Endothelial cell of umbilical vein (primary cell): ENCODE measurements around the gene SH3RF1. TPM values are rescaled to one million over a fixed set of nuclear protein-coding genes. Genes with fewer than 3 reads are reported as not detected.

Experiments
- BruUV-seq: library from RNA; stranded (reverse); fragments of 400-500 nt; replicated peaks from 2 replicates; lab custom pipeline; 2021; lab: Mats Ljungman, UMichigan
- CTCF ChIA-PET: fragments of 300-600, 350-600 bp; sonication (Branson Sonifier 250); formaldehyde crosslinking; loops from one replicate; lab custom pipeline; 2021; ENCODE audit warnings: antibody characterized with exemption, inconsistent platforms; lab: Charles Lee
- POLR2A ChIA-PET: fragments of 300-600, 350-600 bp; sonication (Branson Sonifier 250); formaldehyde crosslinking; loops from one replicate; lab custom pipeline; 2021; ENCODE audit warnings: antibody characterized with exemption, inconsistent platforms; lab: Charles Lee
- DNase-seq: peaks from one replicate; pipeline ENCODE4 v3.0.0-alpha.2; 2011; ENCODE audit warnings: low read depth, low spot score
- FAIRE-seq: peaks from 2 replicates; lab custom pipeline; 2011; peaks lifted over from hg19 to GRCh38; lab: Jason Lieb, UNC
- H2AFZ ChIP-seq: 2 replicates; pipeline ENCODE4 v1.6.0; 2012; ENCODE audit warnings: low read depth, low read length, control low read depth, inconsistent platforms
- H3K27ac ChIP-seq: 2 replicates; pipeline ENCODE4 v1.5.1; 2011; ENCODE audit warnings: low read depth, mild to moderate bottlenecking, control low read depth, low read length, moderate library complexity; ENCODE audit not compliant: insufficient read depth
- H3K27me3 ChIP-seq, 2 experiments: 2 replicates each; pipeline versions ENCODE4 v1.6.0 to v1.6.1; 2011; ENCODE audit warnings: low read length in 2 of 2, mixed read lengths in 1 of 2; ENCODE audit not compliant: control insufficient read depth in 2 of 2, insufficient read depth in 2 of 2
- H3K36me3 ChIP-seq, 2 experiments: 2 replicates in 1 of 2; 3 replicates in 1 of 2; pipeline ENCODE4 v1.5.1; 2011; ENCODE audit warnings: low read length in 2 of 2, mild to moderate bottlenecking in 1 of 2, moderate library complexity in 1 of 2; ENCODE audit not compliant: control insufficient read depth in 2 of 2, insufficient read depth in 2 of 2; ENCODE audit errors: extremely low read depth in 1 of 2
- H3K4me1 ChIP-seq: 3 replicates; pipeline ENCODE4 v1.5.1; 2011; ENCODE audit warnings: mild to moderate bottlenecking, low read length; ENCODE audit not compliant: control insufficient read depth, insufficient read depth; ENCODE audit errors: extremely low read depth
- H3K4me2 ChIP-seq: 2 replicates; pipeline ENCODE4 v1.6.1; 2011; ENCODE audit warnings: low read length, control low read depth, mixed read lengths; ENCODE audit not compliant: insufficient read depth
- H3K4me3 ChIP-seq, 3 experiments: fragments of 200-600 bp in 1 of 3; sonication (generic), shearing (Covaris generic) in 1 of 3; replicated peaks in 1 of 3; 2 replicates each; pipeline ENCODE4 v1.5.1; 2011 to 2016; ENCODE audit warnings: control low read depth in 3 of 3, low read length in 3 of 3, mild to moderate bottlenecking in 2 of 3, inconsistent platforms in 1 of 3, low read depth in 1 of 3, moderate library complexity in 1 of 3; ENCODE audit not compliant: insufficient read depth in 1 of 3
- H3K79me2 ChIP-seq: 2 replicates; pipeline ENCODE4 v1.6.0; 2012; ENCODE audit warnings: low read length, inconsistent platforms; ENCODE audit not compliant: control insufficient read depth, insufficient read depth
- H3K9ac ChIP-seq: replicated peaks from 2 replicates; pipeline ENCODE3; 2011; ENCODE audit warnings: low read length, control low read depth; ENCODE audit not compliant: insufficient read depth; ENCODE audit errors: extremely low read depth
- H3K9me1 ChIP-seq: replicated peaks from 3 replicates; pipeline ENCODE4 v1.6.0; 2011; ENCODE audit warnings: mild to moderate bottlenecking, low read length; ENCODE audit not compliant: control insufficient read depth, insufficient read depth; ENCODE audit errors: extremely low read depth
- H3K9me3 ChIP-seq: replicated peaks from 2 replicates; pipeline ENCODE4 v1.5.1; 2012; ENCODE audit warnings: low read length, inconsistent platforms; ENCODE audit not compliant: control insufficient read depth, insufficient read depth
- H4K20me1 ChIP-seq: replicated peaks from 2 replicates; pipeline ENCODE3; 2011; ENCODE audit warnings: mild to moderate bottlenecking, low read length; ENCODE audit not compliant: control insufficient read depth, insufficient read depth; ENCODE audit errors: extremely low read depth
- EZH2 ChIP-seq: IDR thresholded peaks from 2 replicates; pipeline ENCODE4 v1.6.1; 2012; ENCODE audit warnings: borderline replicate concordance, low read depth, mild to moderate bottlenecking, moderate library complexity, low read length, inconsistent platforms; ENCODE audit not compliant: severe bottlenecking
- FOS ChIP-seq: IDR thresholded peaks from 2 replicates; pipeline ENCODE4 v1.6.1; 2011; ENCODE audit warnings: mild to moderate bottlenecking, low read length, moderate library complexity, borderline replicate concordance; ENCODE audit not compliant: insufficient read depth
- GATA2 ChIP-seq: IDR thresholded peaks from 2 replicates; pipeline ENCODE4 v1.7.0; 2011; ENCODE audit warnings: low read depth, mild to moderate bottlenecking, moderate library complexity, mixed read lengths, low read length; ENCODE audit not compliant: insufficient read length, insufficient read depth
- JUN ChIP-seq: IDR thresholded peaks from 2 replicates; pipeline ENCODE4 v1.6.1; 2011; ENCODE audit warnings: borderline replicate concordance, low read depth; ENCODE audit not compliant: insufficient read length, insufficient read depth
- MYC ChIP-seq: IDR thresholded peaks from one replicate; pipeline ENCODE4 v1.6.1; 2011; ENCODE audit warnings: mild to moderate bottlenecking, low read depth, low read length
- POLR2A ChIP-seq: IDR thresholded peaks from 2 replicates; pipeline ENCODE4 v1.6.1; 2012; ENCODE audit warnings: low read depth, mild to moderate bottlenecking, control low read depth, low read length
- POLR2AphosphoS5 ChIP-seq: IDR thresholded peaks from 2 replicates; pipeline ENCODE4 v1.6.1; 2012; ENCODE audit warnings: low read depth, mild to moderate bottlenecking, control low read depth, low read length, moderate library complexity; ENCODE audit not compliant: insufficient read depth
- dilution Hi-C: fragments of 300-500 bp; cut with MboI; formaldehyde crosslinking; loops from one replicate; pipeline ENCODE4 v1.15.0; 2019; ENCODE audit warnings: low sequenced_read_pairs; ENCODE audit not compliant: extremely low pct_ligation_motif_present
- intact Hi-C: fragments of 100-400 bp; cut with micrococcal nuclease; formaldehyde crosslinking; loops from one replicate; pipeline ENCODE4 v1.10.0; 2022
- polyA plus RNA-seq, 4 experiments: library from polyadenylated mRNA; depleted of rRNA in 3 of 4; stranded (reverse) in 3 of 4; unstranded in 1 of 4; fragments of >200 nt; gene quantifications; 2 replicates each; pipeline versions ENCODE4 v1.2.1 to v1.2.3, GENCODE V29; 2011 to 2012; ENCODE audit warnings: missing spikeins in 1 of 4
- total RNA-seq: library from RNA; stranded (reverse); gene quantifications from 2 replicates; pipeline ENCODE4 v1.2.3, GENCODE V29; 2021
- TF ChIP-seq, protein P1 (sequence below): IDR thresholded peaks from 2 replicates; pipeline ENCODE4 v1.6.1; 2011; ENCODE audit not compliant: insufficient read depth, insufficient read length
- TF ChIP-seq, protein P2 (sequence below), 2 donors: IDR thresholded peaks; 1 replicate in 1 of 2; 2 replicates in 1 of 2; pipeline ENCODE4 v1.5.1; 2011; ENCODE audit warnings: low read length in 2 of 2, mild to moderate bottlenecking in 2 of 2, moderate library complexity in 2 of 2, control low read depth in 1 of 2, inconsistent platforms in 1 of 2, low read depth in 1 of 2; ENCODE audit not compliant: insufficient read depth in 1 of 2; ENCODE audit errors: extremely low read depth in 1 of 2

The SH3RF1 gene
- total and polyA plus RNA-seq, 2 donors (not counting 3 experiments of a cell fraction or from before 2014, with no cell fraction given), result 16.2 to 24.9 TPM

- Histone ChIP-seq H4K20me1 (no peaks in the 10 kb centered on the region), H3K27me3 (no peaks in the 10 kb centered on the region), H2AFZ (no peak overlapping the region), H3K9me1 (no peaks in the 10 kb centered on the region), H3K4me1 (peaks cover 18% of the 10 kb centered on the region), H3K9me3 (no peaks in the 10 kb centered on the region), H3K9ac (no peak overlapping the region), H3K36me3 (no peaks in the 10 kb centered on the region), H3K4me2 (no peak overlapping the region), H3K79me2 (peaks cover 79% of the 10 kb centered on the region), H3K4me3 (no peak overlapping the region), H3K27ac (no peak overlapping the region)
- dilution Hi-C loops, result no loop called here
- no TSS peak for BruUV-seq
- POLR2A ChIA-PET, result no interaction called here
- DNase-seq, result no peak
- FAIRE-seq, result no peak
- intact Hi-C loops, result loop anchor here (2.0 to 5.0 kb wide), 2 partner anchors 22 to 46 kb away; no protein-coding TSS in a partner anchor
- CTCF ChIA-PET, result interaction anchor here (0.9 to 2.0 kb wide), 8 partner anchors 8 to 193 kb away, joined by 3 to 8 read pairs (median 4); partner anchors contain the start of gene CBR4
- no peak for TF ChIP-seq FOS
- no peak for TF ChIP-seq JUN
- TF ChIP-seq, protein P1, sequence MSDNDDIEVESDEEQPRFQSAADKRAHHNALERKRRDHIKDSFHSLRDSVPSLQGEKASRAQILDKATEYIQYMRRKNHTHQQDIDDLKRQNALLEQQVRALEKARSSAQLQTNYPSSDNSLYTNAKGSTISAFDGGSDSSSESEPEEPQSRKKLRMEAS, result no peak
- TF ChIP-seq EZH2, result no peak
- TF ChIP-seq POLR2AphosphoS5, result no peak
- no peak for TF ChIP-seq MYC
- no peak for TF ChIP-seq GATA2
- TF ChIP-seq POLR2A, result no peak
- TF ChIP-seq, protein P2, sequence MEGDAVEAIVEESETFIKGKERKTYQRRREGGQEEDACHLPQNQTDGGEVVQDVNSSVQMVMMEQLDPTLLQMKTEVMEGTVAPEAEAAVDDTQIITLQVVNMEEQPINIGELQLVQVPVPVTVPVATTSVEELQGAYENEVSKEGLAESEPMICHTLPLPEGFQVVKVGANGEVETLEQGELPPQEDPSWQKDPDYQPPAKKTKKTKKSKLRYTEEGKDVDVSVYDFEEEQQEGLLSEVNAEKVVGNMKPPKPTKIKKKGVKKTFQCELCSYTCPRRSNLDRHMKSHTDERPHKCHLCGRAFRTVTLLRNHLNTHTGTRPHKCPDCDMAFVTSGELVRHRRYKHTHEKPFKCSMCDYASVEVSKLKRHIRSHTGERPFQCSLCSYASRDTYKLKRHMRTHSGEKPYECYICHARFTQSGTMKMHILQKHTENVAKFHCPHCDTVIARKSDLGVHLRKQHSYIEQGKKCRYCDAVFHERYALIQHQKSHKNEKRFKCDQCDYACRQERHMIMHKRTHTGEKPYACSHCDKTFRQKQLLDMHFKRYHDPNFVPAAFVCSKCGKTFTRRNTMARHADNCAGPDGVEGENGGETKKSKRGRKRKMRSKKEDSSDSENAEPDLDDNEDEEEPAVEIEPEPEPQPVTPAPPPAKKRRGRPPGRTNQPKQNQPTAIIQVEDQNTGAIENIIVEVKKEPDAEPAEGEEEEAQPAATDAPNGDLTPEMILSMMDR (IDR thresholded peaks at IDR 0.05; ENCODE audit: extremely low read depth in 1 of 2, insufficient read depth in 1 of 2, low read depth in 1 of 2, low read length in 2 of 2), result no peak
These were observed 67.9 kb downstream of the SH3RF1 start for GRCh38 chr4:169202878-169203277.
